Activated T-helper 17 cell treated with anti-CD3 and anti-CD28 coated beads, Interleukin-2, amount 50 U/mL, for 72 hours (primary cell): ENCODE data around the gene SCARB1. TPM values are rescaled to one million over a fixed set of nuclear protein-coding genes. Genes with fewer than 3 reads are reported as not detected.

ENCODE experiments used
- ATAC-seq: fragments of 150-1000 bp; cut with Tn5 transposase; replicated peaks from 2 replicates; pipeline ENCODE4 v1.10.0; 2021; ENCODE audit warnings: mild to moderate bottlenecking, moderate library complexity
- H3K27ac Mint-ChIP-seq: one replicate; pipeline ENCODE4 v1.8.0; 2022; ENCODE audit warnings: mixed read lengths
- H3K27me3 Mint-ChIP-seq: one replicate; pipeline ENCODE4 v1.8.0; 2022; ENCODE audit warnings: mixed read lengths
- H3K36me3 Mint-ChIP-seq: one replicate; pipeline ENCODE4 v1.8.0; 2022; ENCODE audit warnings: low read depth, mild to moderate bottlenecking, mixed read lengths
- H3K4me1 Mint-ChIP-seq: one replicate; pipeline ENCODE4 v1.8.0; 2022; ENCODE audit warnings: mixed read lengths
- H3K4me3 Mint-ChIP-seq: one replicate; pipeline ENCODE4 v1.8.0; 2022; ENCODE audit warnings: mild to moderate bottlenecking, mixed read lengths
- H3K9me3 Mint-ChIP-seq: one replicate; pipeline ENCODE4 v1.8.0; 2022; ENCODE audit warnings: mixed read lengths
- total RNA-seq, 2 donors: library from RNA; stranded (reverse); gene quantifications; one replicate each; pipeline ENCODE4 v1.2.3, GENCODE V29; 2022

The SCARB1 gene
- total RNA-seq, 2 donors from 2014 or later: 17.9 to 20.9 TPM

DNA sequence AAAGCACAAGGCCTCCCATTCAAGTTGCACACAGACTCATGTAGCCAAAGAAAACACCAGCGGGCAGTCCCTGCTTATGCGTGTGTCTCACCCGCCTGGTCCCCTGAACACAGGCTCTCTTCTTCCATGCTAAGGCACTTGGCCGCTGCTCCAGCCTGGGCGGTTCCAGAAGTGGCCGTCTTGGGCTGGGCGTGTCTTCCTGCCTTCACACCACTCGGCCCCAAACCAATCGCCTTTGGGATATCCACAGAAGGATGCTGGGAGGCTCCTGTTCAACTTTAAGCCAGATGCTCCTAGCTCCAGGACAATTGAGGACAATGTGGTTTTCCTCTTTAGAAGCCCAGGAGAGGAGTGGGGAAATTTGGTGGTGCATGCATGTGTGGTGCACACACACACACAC, 2.2 kb downstream of the SCARB1 start:
- no peak overlapping the region for H3K4me3 Mint-ChIP-seq
- no peak overlapping the region for H3K27ac Mint-ChIP-seq
- no peaks in the 10 kb centered on the region for H3K36me3 Mint-ChIP-seq
- H3K27me3 Mint-ChIP-seq: no peaks in the 10 kb centered on the region
- no peaks in the 10 kb centered on the region for H3K9me3 Mint-ChIP-seq
- no peak for ATAC-seq
- no peaks in the 10 kb centered on the region for H3K4me1 Mint-ChIP-seq

DNA sequence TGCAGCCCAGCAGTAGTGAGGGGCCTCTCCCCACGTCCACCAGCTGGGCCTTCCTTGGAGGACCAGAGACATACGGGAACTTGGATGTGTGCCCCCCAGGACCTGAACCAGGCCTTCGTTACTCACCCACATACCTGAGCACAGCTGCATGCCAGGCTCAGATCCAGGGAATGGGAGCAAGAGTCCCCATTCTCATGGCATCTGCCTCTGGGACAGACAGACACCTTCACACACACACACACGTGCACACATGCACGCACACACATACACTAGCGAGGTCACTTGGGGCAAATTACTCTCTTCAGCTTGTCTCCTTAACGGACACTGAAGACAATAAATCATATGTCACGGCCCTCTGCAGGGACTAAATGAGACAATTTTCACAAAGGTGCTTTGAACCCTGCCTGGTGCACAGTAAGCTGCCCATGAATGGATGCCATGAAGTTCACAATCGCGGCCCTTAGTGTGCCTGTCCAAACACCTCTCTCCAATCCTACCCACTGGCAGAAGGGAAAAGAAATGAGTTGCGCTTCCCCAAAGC, 5.7 kb downstream of the SCARB1 start:
- H3K27ac Mint-ChIP-seq: no peak overlapping the region
- no peak for ATAC-seq
- no peaks in the 10 kb centered on the region for H3K27me3 Mint-ChIP-seq
- no peaks in the 10 kb centered on the region for H3K9me3 Mint-ChIP-seq
- no peak overlapping the region for H3K4me3 Mint-ChIP-seq
- H3K36me3 Mint-ChIP-seq: no peaks in the 10 kb centered on the region
- H3K4me1 Mint-ChIP-seq: peaks cover 10% of the 10 kb centered on the region

DNA sequence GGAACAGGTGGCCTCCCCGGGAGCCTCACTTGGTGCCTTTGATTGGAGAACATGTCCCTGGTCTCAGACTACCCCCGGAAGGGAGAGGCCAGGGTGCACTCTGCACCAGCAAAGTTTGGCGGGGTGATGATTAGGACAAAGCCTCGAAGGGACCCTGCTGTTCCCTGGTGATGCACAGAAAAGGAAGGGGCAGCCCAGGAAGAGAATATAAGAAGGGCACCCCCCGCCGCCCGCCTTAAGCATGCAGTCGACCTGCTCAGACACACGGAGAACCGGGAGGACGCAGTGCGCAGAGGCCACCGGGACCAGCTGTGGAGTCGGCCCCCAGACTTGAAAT, 6.9 kb downstream of the SCARB1 start:
- Mint-ChIP-seq H3K36me3 (no peaks in the 10 kb centered on the region), H3K27me3 (no peaks in the 10 kb centered on the region), H3K27ac (no peak overlapping the region), H3K9me3 (no peaks in the 10 kb centered on the region), H3K4me3 (no peak overlapping the region), H3K4me1 (peaks cover 10% of the 10 kb centered on the region)
- no peak for ATAC-seq

DNA sequence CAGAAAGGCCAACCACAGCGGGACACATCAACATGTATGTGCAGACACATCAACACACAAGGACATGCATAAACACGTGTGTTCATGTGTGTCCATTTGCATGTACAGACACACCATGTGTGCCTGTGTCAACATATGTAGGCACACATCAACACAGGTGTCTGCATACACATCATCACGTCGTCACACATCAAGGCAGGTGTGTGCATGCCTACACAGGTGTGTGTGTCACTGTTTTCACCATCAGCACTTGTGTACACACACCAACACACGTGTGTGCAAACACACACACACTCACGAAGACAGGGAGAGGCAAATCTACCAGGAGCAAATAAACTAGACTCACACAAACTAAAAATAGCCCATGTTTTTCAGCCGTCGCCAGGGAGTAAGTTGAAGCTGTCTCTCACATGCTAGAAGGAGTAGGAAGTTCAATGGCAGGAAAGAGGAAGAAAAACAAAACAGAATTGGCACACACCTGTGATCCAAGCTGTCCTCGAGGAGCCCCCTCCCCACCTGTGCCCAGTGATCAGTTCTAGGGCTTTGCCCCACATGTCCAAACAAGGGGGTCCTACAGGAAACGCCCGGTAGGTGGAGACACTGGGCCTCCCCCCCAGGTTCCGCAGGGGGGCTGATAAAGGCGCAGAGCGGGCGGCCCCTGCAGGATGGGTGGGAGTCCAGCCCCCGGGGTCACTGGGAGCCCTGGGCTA, 7.4 kb downstream of the SCARB1 start:
- no peak for ATAC-seq
- H3K9me3 Mint-ChIP-seq: no peaks in the 10 kb centered on the region
- no peaks in the 10 kb centered on the region for H3K36me3 Mint-ChIP-seq
- no peaks in the 10 kb centered on the region for H3K27me3 Mint-ChIP-seq
- H3K27ac Mint-ChIP-seq: no peak overlapping the region
- H3K4me3 Mint-ChIP-seq: no peak overlapping the region
- peaks cover 10% of the 10 kb centered on the region for H3K4me1 Mint-ChIP-seq

DNA sequence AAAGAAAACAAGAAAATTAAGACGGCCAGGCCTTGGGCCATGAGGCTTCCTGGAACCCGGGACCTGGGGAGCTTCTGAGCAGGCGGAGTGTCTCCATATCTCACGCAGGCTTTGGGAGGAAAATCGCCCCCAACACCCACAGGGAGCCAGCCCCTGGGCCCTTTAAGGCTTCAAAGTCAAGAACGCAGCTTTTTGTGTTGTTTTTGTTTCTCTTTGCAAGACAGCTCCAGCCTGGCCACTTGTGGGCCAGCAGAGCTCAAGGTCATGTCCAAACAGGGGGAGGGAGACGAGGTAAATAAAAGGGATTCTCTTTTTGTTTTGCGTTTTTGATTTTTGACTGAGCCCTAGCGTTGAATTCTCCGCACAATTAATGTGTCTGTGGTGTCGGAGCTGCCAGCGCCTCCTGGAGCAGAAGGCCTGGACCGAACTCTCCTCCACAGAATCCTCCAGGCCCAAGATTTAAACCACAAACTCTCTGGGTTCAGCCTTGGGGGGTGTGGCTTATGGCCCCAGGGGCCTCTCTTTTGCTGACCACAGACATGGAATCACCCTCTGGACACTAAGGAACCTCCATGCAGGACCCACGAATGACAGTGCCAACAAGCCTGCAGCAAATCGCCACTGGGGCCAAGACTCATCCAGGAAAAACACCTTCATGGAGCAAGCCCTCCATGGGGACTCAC, 8.2 kb downstream of the SCARB1 start:
- no peak for ATAC-seq
- peaks cover 10% of the 10 kb centered on the region for H3K4me1 Mint-ChIP-seq
- H3K9me3 Mint-ChIP-seq: no peaks in the 10 kb centered on the region
- H3K27me3 Mint-ChIP-seq: no peaks in the 10 kb centered on the region
- no peak overlapping the region for H3K4me3 Mint-ChIP-seq
- no peak overlapping the region for H3K27ac Mint-ChIP-seq
- H3K36me3 Mint-ChIP-seq: no peaks in the 10 kb centered on the region

DNA sequence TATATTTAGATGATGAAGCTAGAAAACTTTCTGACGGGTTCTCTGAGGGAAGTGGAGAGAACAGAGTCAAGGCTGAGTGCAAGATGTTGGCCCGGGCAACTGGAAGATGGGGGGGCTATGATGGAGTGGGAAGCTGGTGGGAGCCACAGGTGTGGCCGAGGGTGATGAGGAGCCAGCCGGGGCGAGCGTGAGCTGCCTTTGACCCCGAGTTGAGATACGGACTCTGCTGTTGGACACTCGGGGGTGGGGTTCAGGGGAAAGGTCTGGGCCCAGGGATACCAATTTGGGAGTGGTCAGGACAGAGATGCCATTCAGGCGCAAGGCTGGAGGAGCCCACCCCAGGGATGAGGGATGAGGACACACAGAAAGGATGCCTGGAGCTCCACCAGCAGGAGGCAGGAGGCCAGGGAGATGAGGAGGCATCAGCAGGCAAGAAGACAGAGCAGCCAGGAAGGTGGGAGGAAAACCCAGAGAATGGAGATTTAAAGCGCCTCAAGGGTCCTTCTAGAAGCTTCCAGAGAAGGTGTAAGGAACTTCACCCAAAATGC, 9.0 kb downstream of the SCARB1 start:
- Mint-ChIP-seq H3K4me1 (peaks cover 10% of the 10 kb centered on the region), H3K27ac (no peak overlapping the region), H3K27me3 (no peaks in the 10 kb centered on the region), H3K9me3 (no peaks in the 10 kb centered on the region), H3K36me3 (no peaks in the 10 kb centered on the region), H3K4me3 (no peak overlapping the region)
- ATAC-seq: no peak

DNA sequence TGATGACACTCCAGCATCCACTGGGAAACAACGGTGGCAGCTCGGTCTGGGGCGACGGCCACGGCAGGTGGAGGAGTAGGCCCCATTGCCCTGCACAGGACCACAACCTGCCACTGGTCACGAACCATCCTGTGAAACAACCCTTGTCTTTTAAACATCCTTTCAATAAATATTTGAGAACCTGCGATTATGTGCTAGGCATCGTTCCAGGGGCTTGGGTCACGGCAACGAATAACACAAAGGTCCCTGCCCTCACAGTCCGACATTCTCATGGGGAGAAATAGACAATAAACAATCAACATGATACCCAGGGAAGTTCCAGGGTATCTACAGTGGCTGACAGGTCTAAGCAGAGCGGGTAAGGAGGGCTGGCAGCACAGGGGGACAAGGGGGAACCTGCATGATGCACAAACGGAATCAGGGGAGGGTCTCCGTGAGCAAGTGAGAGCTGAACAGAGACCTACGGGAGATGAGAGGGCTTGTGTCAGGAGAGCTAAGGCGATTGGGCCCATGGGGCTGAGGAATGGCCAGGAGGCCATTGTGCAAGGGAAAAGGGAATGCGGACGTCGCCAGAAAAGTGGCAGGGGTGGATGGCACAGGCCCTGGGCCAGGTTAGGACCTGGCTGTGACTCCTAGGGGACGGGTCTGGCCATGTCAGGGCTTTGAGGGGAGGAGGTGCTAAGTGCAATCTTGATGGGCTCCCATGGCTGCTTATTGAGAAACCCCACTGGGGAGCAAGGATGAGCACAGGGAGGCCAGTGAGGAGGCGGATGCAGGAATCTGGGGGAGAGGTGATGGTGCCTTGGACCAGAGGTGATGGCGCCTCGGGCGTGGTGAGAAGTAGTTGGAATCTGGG, 9.7 kb downstream of the SCARB1 start:
- Mint-ChIP-seq H3K4me1 (peaks cover 10% of the 10 kb centered on the region), H3K27me3 (no peaks in the 10 kb centered on the region), H3K9me3 (no peaks in the 10 kb centered on the region), H3K27ac (no peak overlapping the region), H3K36me3 (no peaks in the 10 kb centered on the region), H3K4me3 (no peak overlapping the region)
- no peak for ATAC-seq

DNA sequence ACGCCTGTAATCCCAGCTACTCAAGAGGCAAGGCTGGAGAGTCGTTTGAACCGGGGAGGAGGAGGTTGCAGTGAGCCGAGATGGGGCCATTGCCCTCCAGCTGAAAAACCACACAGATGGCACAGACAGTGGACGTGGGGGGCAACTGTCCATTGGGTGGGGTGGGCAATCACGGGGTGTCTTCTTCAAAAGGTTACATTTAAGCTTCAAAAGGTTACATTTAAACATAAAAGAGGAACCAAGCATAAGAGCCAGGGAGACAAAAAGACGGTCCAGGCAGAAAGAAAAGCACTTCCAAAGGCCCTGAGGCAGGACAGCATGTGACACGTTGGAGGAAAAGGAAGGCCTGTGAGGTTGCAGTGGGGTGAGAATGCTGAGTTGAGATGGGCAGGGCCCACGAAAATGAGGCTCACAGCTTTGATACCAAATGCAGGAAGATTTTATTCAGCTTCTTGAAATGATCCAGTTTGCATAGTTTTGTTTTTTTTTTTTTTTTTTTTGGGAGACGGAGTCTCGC, 10.7 kb downstream of the SCARB1 start:
- no peaks in the 10 kb centered on the region for H3K9me3 Mint-ChIP-seq
- ATAC-seq: no peak
- no peak overlapping the region for H3K4me3 Mint-ChIP-seq
- H3K36me3 Mint-ChIP-seq: no peaks in the 10 kb centered on the region
- H3K4me1 Mint-ChIP-seq: peaks cover 10% of the 10 kb centered on the region
- H3K27me3 Mint-ChIP-seq: no peaks in the 10 kb centered on the region
- no peak overlapping the region for H3K27ac Mint-ChIP-seq

DNA sequence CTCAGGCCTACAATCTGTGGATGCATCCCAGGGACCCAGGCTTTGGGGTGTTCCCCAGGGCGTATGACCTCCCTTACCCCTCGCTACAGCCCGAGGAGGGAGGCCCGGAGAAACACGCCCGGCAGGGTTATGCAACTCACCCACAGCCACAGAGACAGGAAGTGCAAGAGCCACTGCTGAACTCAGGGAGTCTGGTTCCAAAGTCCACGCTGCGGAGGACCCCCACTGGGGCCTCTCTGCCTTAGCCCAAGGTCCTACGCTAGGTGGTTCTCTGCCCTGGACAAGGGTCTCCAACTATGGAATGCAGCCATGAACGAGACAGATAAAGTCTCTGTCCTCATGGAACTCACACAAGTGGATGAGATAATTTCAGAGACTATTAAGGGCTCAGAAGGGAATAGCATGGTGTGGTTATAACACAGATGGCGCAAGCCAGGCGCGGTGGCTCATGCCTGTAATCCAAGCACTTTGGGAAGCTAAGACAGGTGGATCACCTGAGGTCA, 11.3 kb downstream of the SCARB1 start:
- H3K4me3 Mint-ChIP-seq: no peak overlapping the region
- no peaks in the 10 kb centered on the region for H3K36me3 Mint-ChIP-seq
- H3K27me3 Mint-ChIP-seq: no peaks in the 10 kb centered on the region
- no peaks in the 10 kb centered on the region for H3K9me3 Mint-ChIP-seq
- H3K4me1 Mint-ChIP-seq: peaks cover 10% of the 10 kb centered on the region
- ATAC-seq: no peak
- no peak overlapping the region for H3K27ac Mint-ChIP-seq

DNA sequence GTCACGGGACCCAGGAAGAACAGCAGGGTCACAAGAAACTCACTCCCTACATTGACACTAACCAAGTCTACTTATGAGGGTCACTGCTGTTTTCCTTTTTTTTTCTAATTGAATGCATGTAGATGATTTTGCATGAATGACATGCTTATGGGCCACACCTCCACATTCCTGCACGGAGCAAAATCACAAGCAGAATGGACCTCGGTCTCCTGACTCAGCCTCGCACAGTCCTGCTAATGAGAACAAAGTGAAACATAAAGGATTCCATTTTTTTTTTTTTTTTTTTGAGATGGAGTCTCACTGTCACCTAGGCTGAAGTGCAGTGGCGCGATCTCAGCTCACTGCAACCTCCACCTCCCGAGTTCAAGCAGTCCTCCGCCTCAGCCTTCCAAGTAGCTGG, 12.3 kb downstream of the SCARB1 start:
- Mint-ChIP-seq H3K36me3 (no peaks in the 10 kb centered on the region), H3K27me3 (no peaks in the 10 kb centered on the region), H3K9me3 (no peaks in the 10 kb centered on the region), H3K4me3 (no peak overlapping the region), H3K4me1 (peaks cover 10% of the 10 kb centered on the region), H3K27ac (no peak overlapping the region)
- ATAC-seq: no peak

DNA sequence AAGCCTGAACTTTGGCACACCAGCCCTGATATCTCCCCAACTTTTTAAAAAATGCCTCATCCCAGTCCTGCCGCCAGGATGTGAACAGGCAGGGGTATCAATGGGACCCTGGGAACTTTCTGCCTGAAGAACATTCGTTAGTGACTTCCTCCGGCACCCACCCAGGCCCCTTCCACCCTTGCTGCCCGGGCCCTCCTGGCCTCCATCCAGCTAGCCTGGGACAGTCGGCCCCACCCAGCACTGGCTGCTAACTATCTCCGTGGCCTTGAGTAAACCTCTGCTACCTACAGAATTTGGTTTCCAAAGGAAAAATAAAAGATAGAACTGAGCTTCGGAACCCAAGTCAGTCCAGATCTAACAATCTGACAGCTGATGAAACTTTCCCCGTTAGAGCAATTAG, 14.3 kb downstream of the SCARB1 start:
- Mint-ChIP-seq H3K27ac (no peak overlapping the region), H3K9me3 (no peaks in the 10 kb centered on the region), H3K4me1 (peaks cover 1% of the 10 kb centered on the region), H3K27me3 (no peaks in the 10 kb centered on the region), H3K36me3 (no peaks in the 10 kb centered on the region), H3K4me3 (no peak overlapping the region)
- ATAC-seq: no peak

DNA sequence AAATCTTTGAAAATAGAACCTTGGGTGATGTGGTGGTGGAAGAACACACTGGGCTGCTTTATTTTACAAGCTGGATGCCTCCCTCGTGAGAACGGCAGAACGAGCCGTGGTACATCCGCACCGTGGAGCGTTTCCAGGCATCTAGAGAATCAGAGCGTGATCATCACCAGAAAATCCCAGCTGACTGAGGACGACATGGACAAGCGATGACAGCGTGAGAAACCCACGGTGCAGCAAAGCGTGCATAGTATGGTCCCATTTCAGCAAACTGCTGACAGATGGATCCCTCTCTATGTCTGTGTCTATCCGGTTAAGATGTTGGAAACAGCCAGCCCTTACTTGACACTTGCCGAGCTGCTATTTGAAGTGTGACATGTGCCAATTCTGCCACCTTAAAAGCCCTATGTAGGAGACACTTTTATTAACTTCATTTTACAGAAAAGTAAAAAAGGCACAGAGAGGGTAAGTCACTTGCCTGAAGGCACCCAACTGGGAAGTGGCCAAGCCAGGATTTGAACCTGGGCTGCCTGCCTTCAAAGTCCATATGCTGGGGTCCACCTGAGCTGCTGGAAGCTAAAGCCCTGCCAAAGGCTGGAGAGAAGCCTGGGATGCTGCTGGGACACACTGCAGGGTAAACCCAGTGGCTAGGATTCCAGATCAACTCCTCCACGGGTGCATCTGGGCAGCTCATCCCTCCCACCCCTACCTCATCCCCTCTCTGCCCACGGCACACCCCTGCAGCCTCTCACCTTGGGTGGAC, 14.9 kb downstream of the SCARB1 start:
- H3K27ac Mint-ChIP-seq: no peak overlapping the region
- H3K27me3 Mint-ChIP-seq: no peaks in the 10 kb centered on the region
- H3K4me3 Mint-ChIP-seq: no peak overlapping the region
- no peaks in the 10 kb centered on the region for H3K4me1 Mint-ChIP-seq
- no peaks in the 10 kb centered on the region for H3K9me3 Mint-ChIP-seq
- no peaks in the 10 kb centered on the region for H3K36me3 Mint-ChIP-seq
- no peak for ATAC-seq

DNA sequence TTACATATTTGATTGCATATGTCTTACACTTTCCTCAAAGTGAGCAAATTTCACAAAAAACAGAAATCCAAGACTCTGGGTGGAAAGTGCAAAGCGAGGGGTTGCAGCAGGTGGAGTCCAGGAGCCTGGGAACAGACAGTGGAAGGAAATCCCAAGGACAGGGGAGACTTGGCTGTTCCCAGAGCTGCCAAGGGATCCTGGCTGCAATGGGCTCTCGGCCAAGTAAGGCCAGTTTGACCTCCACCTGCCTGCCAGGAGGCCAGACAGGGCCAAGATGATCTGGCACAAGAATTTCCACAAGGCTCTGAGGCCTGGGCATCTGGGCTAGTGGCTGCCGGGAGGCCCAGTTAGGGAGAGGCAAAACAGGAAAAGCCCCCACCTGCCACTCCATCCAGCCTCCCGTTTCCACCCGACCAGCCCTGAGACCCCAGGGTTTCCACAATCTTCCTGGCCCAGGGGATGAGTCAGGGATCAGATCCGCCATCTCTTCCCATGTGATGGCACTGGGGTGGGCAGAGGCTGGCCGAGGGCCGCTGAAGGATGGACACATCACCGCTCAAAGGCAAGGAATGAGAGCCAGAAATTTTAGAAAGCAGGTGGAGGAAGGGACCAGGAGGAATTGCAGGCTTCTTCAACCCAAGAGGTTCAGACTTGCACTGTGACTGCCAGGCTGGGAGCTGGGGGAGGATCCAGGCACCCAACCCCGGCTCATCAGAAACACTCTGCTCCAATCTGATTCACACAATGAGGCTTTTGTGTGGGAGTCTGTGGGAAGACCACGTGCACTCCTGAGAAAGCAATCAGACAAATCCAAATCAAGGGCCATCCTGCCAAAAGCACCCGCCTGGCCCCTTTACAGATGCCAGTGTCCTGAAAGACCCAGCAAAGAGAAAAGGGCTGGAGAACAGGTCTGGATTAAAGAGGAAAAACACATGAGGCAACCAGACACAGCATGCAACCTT, 16.3 kb downstream of the SCARB1 start:
- H3K27ac Mint-ChIP-seq: no peak overlapping the region
- ATAC-seq: peak; percentile 44
- H3K36me3 Mint-ChIP-seq: no peaks in the 10 kb centered on the region
- H3K9me3 Mint-ChIP-seq: no peaks in the 10 kb centered on the region
- no peaks in the 10 kb centered on the region for H3K4me1 Mint-ChIP-seq
- H3K27me3 Mint-ChIP-seq: no peaks in the 10 kb centered on the region
- H3K4me3 Mint-ChIP-seq: no peak overlapping the region
